GM23338 (cell line): ENCODE data around the gene TNFRSF8. TPM values are rescaled to one million over a fixed set of nuclear protein-coding genes. Genes with fewer than 3 reads are reported as not detected.

Source experiments
- ATAC-seq: fragments of 200-7000 bp; cut with Tn5 transposase; 3 replicates; pipeline ENCODE4 v1.9.1; 2020
- DNase-seq: peaks from one replicate; pipeline ENCODE4 v3.0.0-alpha.2; 2015; ENCODE audit warnings: low spot score
- H2AFZ ChIP-seq: fragments of 200-600 bp; sonication (generic); 2 replicates; pipeline ENCODE4 v1.8.0; 2016; ENCODE audit warnings: antibody characterized with exemption, mild to moderate bottlenecking, moderate library complexity
- H3F3A ChIP-seq: fragments of 200-600 bp; sonication (generic); replicated peaks from 2 replicates; pipeline ENCODE4 v1.8.0; 2017; ENCODE audit warnings: antibody characterized with exemption, mixed run types, low read depth
- H3K27ac ChIP-seq: fragments of 200-600 bp; sonication (generic); 2 replicates; pipeline ENCODE4 v1.6.1; 2016; ENCODE audit warnings: low read depth
- H3K27me3 ChIP-seq: fragments of 200-600 bp; sonication (generic); 2 replicates; pipeline ENCODE4 v1.8.0; 2016; ENCODE audit warnings: mild to moderate bottlenecking, mixed run types, moderate library complexity; ENCODE audit not compliant: insufficient read depth
- H3K36me3 ChIP-seq: fragments of 200-600 bp; sonication (generic); 2 replicates; pipeline ENCODE4 v1.8.0; 2016; ENCODE audit warnings: mild to moderate bottlenecking; ENCODE audit not compliant: insufficient read depth
- H3K4me1 ChIP-seq: fragments of 200-600 bp; sonication (generic); 2 replicates; pipeline ENCODE4 v1.8.0; 2016; ENCODE audit warnings: mild to moderate bottlenecking, moderate library complexity; ENCODE audit not compliant: insufficient read depth
- H3K4me2 ChIP-seq: fragments of 200-600 bp; sonication (generic); 2 replicates; pipeline ENCODE4 v1.7.1; 2017; ENCODE audit warnings: mixed run types
- H3K4me3 ChIP-seq: fragments of 200-600 bp; sonication (generic); 2 replicates; pipeline ENCODE4 v1.6.1; 2016; ENCODE audit warnings: mixed run types
- H3K79me2 ChIP-seq: fragments of 200-600 bp; sonication (generic); replicated peaks from 2 replicates; pipeline ENCODE4 v1.8.0; 2017; ENCODE audit warnings: mild to moderate bottlenecking; ENCODE audit not compliant: insufficient read depth
- H3K9me2 ChIP-seq: fragments of 200-600 bp; sonication (generic); 2 replicates; pipeline ENCODE4 v1.8.0; 2017; ENCODE audit not compliant: insufficient read depth
- H4K20me1 ChIP-seq: fragments of 200-600 bp; sonication (generic); replicated peaks from 2 replicates; pipeline ENCODE4 v1.8.0; 2017; ENCODE audit warnings: mild to moderate bottlenecking; ENCODE audit not compliant: insufficient read depth
- H3K27ac Mint-ChIP-seq: 2 replicates; pipeline ENCODE4 v1.8.0; 2020; ENCODE audit warnings: inconsistent platforms, mild to moderate bottlenecking, moderate library complexity, mixed read lengths
- H3K27me3 Mint-ChIP-seq: 3 replicates; pipeline ENCODE4 v1.8.0; 2022; ENCODE audit warnings: low read depth, mild to moderate bottlenecking, moderate library complexity, mixed read lengths, inconsistent platforms; ENCODE audit not compliant: insufficient read depth, poor library complexity
- H3K36me3 Mint-ChIP-seq: 3 replicates; pipeline ENCODE4 v1.8.0; 2021; ENCODE audit warnings: low read depth, mild to moderate bottlenecking, inconsistent platforms, moderate library complexity, mixed read lengths
- H3K4me1 Mint-ChIP-seq: 3 replicates; pipeline ENCODE4 v1.8.0; 2020; ENCODE audit warnings: mild to moderate bottlenecking, inconsistent platforms, mixed read lengths
- H3K4me3 Mint-ChIP-seq: 3 replicates; pipeline ENCODE4 v1.8.0; 2021; ENCODE audit warnings: moderate library complexity, mild to moderate bottlenecking, inconsistent platforms, mixed read lengths
- H3K9me3 Mint-ChIP-seq: 3 replicates; pipeline ENCODE4 v1.8.0; 2020; ENCODE audit warnings: moderate library complexity, mild to moderate bottlenecking, inconsistent platforms, mixed read lengths
- CREB1 ChIP-seq: fragments of 250-450 bp; sonication (Bioruptor Pico); IDR thresholded peaks from 2 replicates; pipeline ENCODE4 v1.5.0; 2020; ENCODE audit warnings: low read depth, mild to moderate bottlenecking, moderate library complexity
- EZH2 ChIP-seq: fragments of 200-600 bp; sonication (generic); IDR thresholded peaks from one replicate; pipeline ENCODE4 v1.8.0; 2017; ENCODE audit warnings: antibody characterized with exemption, mild to moderate bottlenecking, low read depth; ENCODE audit not compliant: unreplicated experiment
- EZH2phosphoT487 ChIP-seq: fragments of 200-600 bp; sonication (generic); IDR thresholded peaks from one replicate; pipeline ENCODE4 v1.8.1; 2018; ENCODE audit warnings: antibody characterized with exemption; ENCODE audit not compliant: unreplicated experiment
- JUNB ChIP-seq: IDR thresholded peaks from one replicate; pipeline ENCODE4 v1.6.1; 2016; ENCODE audit warnings: antibody characterized with exemption; ENCODE audit not compliant: unreplicated experiment
- NANOG ChIP-seq: IDR thresholded peaks from 2 replicates; pipeline ENCODE4 v1.6.1; 2016; ENCODE audit warnings: antibody characterized with exemption, borderline replicate concordance
- POLR2AphosphoS5 ChIP-seq: IDR thresholded peaks from 2 replicates; pipeline ENCODE4 v1.6.1; 2016; ENCODE audit warnings: antibody characterized with exemption, low read depth
- STAT1 ChIP-seq: IDR thresholded peaks from one replicate; pipeline ENCODE4 v1.6.1; 2016; ENCODE audit warnings: antibody characterized with exemption; ENCODE audit not compliant: unreplicated experiment
- ZNF114 ChIP-seq: fragments of 250-450 bp; sonication (Bioruptor Pico); IDR thresholded peaks from 2 replicates; pipeline ENCODE4 v1.5.0; 2020; ENCODE audit warnings: mild to moderate bottlenecking, moderate library complexity
- ZNF331 ChIP-seq: fragments of 250-450 bp; sonication (Bioruptor Pico); IDR thresholded peaks from 2 replicates; pipeline ENCODE4 v1.5.0; 2020; ENCODE audit warnings: low read depth, mild to moderate bottlenecking, moderate library complexity
- polyA plus RNA-seq: library from polyadenylated mRNA; unstranded; fragments of >200 nt; fragmentation: Nextera tagmentation; extraction: Ambion mirVana; gene quantifications from 2 replicates; pipeline ENCODE4 v1.2.1, GENCODE V29; 2016
- total RNA-seq: library from RNA; depleted of rRNA; stranded (reverse); fragments of >200 nt; shearing (Covaris generic); gene quantifications from 2 replicates; pipeline ENCODE4 v1.2.3, GENCODE V29; 2014
- TF ChIP-seq, protein P1 (sequence below): fragments of 250-450 bp; sonication (Bioruptor Pico); IDR thresholded peaks from 2 replicates; pipeline ENCODE4 v1.5.0; 2020; ENCODE audit warnings: mild to moderate bottlenecking, moderate library complexity
- TF ChIP-seq, protein P2 (sequence below), 2 experiments: fragments of 200-600 bp in 1 of 2; sonication (generic) in 1 of 2; conservative IDR thresholded peaks; 2 replicates each; pipeline versions ENCODE4 v1.5.1 to v1.6.1; 2016 to 2017; ENCODE audit warnings: antibody characterized with exemption in 2 of 2, low read depth in 2 of 2, mild to moderate bottlenecking in 2 of 2, moderate library complexity in 1 of 2
- TF ChIP-seq, protein P3 (sequence below): IDR thresholded peaks from one replicate; pipeline ENCODE4 v1.6.1; 2018; ENCODE audit warnings: antibody characterized with exemption; ENCODE audit not compliant: unreplicated experiment
- TF ChIP-seq, protein P4 (sequence below): IDR thresholded peaks from 2 replicates; pipeline ENCODE4 v1.6.1; 2016; ENCODE audit warnings: antibody characterized with exemption

TNFRSF8 gene
- total and polyA plus RNA-seq, 2 experiments from 2014 or later, result 11.7 to 28.2 TPM

DNA sequence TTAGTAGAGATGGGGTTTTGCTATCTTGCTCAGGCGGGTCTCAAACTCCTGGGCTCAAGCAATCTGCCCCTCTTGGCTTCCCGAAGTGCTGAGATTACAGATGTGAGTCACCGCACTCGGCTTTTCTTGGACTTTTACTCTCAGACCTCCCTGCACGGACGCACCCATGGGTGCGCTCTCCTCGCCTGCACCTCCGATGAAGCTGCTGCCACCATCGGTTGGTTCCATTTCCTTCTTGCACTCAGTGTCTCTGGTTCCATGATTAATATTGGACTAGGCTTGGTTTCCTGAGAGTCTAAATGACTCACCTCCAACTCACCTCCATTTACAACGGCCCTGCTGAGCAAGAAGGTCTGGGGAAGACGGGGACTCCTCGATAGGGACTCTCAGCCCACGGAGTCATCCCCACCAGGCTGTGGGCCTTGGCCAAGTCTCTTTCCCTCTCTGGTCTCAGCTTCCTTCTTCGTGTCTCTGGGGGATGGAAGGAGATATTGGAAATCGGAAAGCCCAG lies 6.7 kb upstream of the TNFRSF8 start:
- H3K36me3 Mint-ChIP-seq, result peaks cover 4% of the 10 kb centered on the region; the same call in 1 of the 3 replicates
- peaks cover 17% of the 10 kb centered on the region for H3K4me1 Mint-ChIP-seq
- H3K27me3 Mint-ChIP-seq, result peaks cover 9% of the 10 kb centered on the region
- no peak overlapping the region for H3K4me3 Mint-ChIP-seq
- Histone ChIP-seq H3K27me3 (no peaks in the 10 kb centered on the region; the same call in 1 of the 2 replicates), H3F3A (no peaks in the 10 kb centered on the region), H3K4me1 (peaks cover 5% of the 10 kb centered on the region; the same call in 1 of the 2 replicates), H2AFZ (no peak overlapping the region), H3K79me2 (no peaks in the 10 kb centered on the region), H3K4me3 (no peak overlapping the region), H4K20me1 (no peaks in the 10 kb centered on the region), H3K27ac (no peak overlapping the region), H3K9me2 (no peaks in the 10 kb centered on the region; the same call in 1 of the 2 replicates), H3K36me3 (no peaks in the 10 kb centered on the region), H3K4me2 (no peak overlapping the region)
- TF ChIP-seq STAT1 (no peak), CREB1 (CRISPR knock-in tag) (no peak), JUNB (no peak), ZNF114 (CRISPR knock-in tag) (no peak), ZNF331 (CRISPR knock-in tag) (no peak), EZH2 (no peak), NANOG (no peak), EZH2phosphoT487 (no peak), POLR2AphosphoS5 (no peak)
- TF ChIP-seq, protein P1, sequence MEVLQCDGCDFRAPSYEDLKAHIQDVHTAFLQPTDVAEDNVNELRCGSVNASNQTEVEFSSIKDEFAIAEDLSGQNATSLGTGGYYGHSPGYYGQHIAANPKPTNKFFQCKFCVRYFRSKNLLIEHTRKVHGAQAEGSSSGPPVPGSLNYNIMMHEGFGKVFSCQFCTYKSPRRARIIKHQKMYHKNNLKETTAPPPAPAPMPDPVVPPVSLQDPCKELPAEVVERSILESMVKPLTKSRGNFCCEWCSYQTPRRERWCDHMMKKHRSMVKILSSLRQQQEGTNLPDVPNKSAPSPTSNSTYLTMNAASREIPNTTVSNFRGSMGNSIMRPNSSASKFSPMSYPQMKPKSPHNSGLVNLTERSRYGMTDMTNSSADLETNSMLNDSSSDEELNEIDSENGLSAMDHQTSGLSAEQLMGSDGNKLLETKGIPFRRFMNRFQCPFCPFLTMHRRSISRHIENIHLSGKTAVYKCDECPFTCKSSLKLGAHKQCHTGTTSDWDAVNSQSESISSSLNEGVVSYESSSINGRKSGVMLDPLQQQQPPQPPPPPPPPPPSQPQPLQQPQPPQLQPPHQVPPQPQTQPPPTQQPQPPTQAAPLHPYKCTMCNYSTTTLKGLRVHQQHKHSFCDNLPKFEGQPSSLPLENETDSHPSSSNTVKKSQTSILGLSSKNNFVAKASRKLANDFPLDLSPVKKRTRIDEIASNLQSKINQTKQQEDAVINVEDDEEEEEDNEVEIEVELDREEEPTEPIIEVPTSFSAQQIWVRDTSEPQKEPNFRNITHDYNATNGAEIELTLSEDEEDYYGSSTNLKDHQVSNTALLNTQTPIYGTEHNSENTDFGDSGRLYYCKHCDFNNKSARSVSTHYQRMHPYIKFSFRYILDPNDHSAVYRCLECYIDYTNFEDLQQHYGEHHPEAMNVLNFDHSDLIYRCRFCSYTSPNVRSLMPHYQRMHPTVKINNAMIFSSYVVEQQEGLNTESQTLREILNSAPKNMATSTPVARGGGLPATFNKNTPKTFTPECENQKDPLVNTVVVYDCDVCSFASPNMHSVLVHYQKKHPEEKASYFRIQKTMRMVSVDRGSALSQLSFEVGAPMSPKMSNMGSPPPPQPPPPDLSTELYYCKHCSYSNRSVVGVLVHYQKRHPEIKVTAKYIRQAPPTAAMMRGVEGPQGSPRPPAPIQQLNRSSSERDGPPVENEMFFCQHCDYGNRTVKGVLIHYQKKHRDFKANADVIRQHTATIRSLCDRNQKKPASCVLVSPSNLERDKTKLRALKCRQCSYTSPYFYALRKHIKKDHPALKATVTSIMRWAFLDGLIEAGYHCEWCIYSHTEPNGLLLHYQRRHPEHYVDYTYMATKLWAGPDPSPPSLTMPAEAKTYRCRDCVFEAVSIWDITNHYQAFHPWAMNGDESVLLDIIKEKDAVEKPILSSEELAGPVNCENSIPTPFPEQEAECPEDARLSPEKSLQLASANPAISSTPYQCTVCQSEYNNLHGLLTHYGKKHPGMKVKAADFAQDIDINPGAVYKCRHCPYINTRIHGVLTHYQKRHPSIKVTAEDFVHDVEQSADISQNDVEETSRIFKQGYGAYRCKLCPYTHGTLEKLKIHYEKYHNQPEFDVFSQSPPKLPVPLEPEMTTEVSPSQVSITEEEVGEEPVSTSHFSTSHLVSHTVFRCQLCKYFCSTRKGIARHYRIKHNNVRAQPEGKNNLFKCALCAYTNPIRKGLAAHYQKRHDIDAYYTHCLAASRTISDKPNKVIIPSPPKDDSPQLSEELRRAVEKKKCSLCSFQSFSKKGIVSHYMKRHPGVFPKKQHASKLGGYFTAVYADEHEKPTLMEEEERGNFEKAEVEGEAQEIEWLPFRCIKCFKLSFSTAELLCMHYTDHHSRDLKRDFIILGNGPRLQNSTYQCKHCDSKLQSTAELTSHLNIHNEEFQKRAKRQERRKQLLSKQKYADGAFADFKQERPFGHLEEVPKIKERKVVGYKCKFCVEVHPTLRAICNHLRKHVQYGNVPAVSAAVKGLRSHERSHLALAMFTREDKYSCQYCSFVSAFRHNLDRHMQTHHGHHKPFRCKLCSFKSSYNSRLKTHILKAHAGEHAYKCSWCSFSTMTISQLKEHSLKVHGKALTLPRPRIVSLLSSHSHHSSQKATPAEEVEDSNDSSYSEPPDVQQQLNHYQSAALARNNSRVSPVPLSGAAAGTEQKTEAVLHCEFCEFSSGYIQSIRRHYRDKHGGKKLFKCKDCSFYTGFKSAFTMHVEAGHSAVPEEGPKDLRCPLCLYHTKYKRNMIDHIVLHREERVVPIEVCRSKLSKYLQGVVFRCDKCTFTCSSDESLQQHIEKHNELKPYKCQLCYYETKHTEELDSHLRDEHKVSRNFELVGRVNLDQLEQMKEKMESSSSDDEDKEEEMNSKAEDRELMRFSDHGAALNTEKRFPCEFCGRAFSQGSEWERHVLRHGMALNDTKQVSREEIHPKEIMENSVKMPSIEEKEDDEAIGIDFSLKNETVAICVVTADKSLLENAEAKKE (CRISPR knock-in tag), result no peak
- TF ChIP-seq, protein P2, sequence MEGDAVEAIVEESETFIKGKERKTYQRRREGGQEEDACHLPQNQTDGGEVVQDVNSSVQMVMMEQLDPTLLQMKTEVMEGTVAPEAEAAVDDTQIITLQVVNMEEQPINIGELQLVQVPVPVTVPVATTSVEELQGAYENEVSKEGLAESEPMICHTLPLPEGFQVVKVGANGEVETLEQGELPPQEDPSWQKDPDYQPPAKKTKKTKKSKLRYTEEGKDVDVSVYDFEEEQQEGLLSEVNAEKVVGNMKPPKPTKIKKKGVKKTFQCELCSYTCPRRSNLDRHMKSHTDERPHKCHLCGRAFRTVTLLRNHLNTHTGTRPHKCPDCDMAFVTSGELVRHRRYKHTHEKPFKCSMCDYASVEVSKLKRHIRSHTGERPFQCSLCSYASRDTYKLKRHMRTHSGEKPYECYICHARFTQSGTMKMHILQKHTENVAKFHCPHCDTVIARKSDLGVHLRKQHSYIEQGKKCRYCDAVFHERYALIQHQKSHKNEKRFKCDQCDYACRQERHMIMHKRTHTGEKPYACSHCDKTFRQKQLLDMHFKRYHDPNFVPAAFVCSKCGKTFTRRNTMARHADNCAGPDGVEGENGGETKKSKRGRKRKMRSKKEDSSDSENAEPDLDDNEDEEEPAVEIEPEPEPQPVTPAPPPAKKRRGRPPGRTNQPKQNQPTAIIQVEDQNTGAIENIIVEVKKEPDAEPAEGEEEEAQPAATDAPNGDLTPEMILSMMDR (conservative IDR thresholded peaks at IDR 0.05; ENCODE audit: low read depth in 2 of 2), result no peak
- TF ChIP-seq, protein P3, sequence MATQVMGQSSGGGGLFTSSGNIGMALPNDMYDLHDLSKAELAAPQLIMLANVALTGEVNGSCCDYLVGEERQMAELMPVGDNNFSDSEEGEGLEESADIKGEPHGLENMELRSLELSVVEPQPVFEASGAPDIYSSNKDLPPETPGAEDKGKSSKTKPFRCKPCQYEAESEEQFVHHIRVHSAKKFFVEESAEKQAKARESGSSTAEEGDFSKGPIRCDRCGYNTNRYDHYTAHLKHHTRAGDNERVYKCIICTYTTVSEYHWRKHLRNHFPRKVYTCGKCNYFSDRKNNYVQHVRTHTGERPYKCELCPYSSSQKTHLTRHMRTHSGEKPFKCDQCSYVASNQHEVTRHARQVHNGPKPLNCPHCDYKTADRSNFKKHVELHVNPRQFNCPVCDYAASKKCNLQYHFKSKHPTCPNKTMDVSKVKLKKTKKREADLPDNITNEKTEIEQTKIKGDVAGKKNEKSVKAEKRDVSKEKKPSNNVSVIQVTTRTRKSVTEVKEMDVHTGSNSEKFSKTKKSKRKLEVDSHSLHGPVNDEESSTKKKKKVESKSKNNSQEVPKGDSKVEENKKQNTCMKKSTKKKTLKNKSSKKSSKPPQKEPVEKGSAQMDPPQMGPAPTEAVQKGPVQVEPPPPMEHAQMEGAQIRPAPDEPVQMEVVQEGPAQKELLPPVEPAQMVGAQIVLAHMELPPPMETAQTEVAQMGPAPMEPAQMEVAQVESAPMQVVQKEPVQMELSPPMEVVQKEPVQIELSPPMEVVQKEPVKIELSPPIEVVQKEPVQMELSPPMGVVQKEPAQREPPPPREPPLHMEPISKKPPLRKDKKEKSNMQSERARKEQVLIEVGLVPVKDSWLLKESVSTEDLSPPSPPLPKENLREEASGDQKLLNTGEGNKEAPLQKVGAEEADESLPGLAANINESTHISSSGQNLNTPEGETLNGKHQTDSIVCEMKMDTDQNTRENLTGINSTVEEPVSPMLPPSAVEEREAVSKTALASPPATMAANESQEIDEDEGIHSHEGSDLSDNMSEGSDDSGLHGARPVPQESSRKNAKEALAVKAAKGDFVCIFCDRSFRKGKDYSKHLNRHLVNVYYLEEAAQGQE, result no peak
- TF ChIP-seq, protein P4, sequence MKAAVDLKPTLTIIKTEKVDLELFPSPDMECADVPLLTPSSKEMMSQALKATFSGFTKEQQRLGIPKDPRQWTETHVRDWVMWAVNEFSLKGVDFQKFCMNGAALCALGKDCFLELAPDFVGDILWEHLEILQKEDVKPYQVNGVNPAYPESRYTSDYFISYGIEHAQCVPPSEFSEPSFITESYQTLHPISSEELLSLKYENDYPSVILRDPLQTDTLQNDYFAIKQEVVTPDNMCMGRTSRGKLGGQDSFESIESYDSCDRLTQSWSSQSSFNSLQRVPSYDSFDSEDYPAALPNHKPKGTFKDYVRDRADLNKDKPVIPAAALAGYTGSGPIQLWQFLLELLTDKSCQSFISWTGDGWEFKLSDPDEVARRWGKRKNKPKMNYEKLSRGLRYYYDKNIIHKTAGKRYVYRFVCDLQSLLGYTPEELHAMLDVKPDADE, result no peak
- H3K27ac Mint-ChIP-seq, result no peak overlapping the region
- ATAC-seq (no peak), DNase-seq (no peak)
- H3K9me3 Mint-ChIP-seq, result peaks cover 5% of the 10 kb centered on the region
